Eye (tissue), 1 donor: Measurements from ENCODE around the gene GALNT14.
A peak's percentile ranks its signal among the peaks of the same experiment; 100 is the strongest.
"Not testable (repeated sequence)": the region's sequence is repeated elsewhere in the genome, so short reads cannot be mapped to it uniquely, and the experiment has no call there.

ENCODE experiments used
- DNase-seq: peaks from one replicate; pipeline ENCODE4 v3.0.0-alpha.2; 2015

The GALNT14 gene, protein sequence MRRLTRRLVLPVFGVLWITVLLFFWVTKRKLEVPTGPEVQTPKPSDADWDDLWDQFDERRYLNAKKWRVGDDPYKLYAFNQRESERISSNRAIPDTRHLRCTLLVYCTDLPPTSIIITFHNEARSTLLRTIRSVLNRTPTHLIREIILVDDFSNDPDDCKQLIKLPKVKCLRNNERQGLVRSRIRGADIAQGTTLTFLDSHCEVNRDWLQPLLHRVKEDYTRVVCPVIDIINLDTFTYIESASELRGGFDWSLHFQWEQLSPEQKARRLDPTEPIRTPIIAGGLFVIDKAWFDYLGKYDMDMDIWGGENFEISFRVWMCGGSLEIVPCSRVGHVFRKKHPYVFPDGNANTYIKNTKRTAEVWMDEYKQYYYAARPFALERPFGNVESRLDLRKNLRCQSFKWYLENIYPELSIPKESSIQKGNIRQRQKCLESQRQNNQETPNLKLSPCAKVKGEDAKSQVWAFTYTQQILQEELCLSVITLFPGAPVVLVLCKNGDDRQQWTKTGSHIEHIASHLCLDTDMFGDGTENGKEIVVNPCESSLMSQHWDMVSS

DNA sequence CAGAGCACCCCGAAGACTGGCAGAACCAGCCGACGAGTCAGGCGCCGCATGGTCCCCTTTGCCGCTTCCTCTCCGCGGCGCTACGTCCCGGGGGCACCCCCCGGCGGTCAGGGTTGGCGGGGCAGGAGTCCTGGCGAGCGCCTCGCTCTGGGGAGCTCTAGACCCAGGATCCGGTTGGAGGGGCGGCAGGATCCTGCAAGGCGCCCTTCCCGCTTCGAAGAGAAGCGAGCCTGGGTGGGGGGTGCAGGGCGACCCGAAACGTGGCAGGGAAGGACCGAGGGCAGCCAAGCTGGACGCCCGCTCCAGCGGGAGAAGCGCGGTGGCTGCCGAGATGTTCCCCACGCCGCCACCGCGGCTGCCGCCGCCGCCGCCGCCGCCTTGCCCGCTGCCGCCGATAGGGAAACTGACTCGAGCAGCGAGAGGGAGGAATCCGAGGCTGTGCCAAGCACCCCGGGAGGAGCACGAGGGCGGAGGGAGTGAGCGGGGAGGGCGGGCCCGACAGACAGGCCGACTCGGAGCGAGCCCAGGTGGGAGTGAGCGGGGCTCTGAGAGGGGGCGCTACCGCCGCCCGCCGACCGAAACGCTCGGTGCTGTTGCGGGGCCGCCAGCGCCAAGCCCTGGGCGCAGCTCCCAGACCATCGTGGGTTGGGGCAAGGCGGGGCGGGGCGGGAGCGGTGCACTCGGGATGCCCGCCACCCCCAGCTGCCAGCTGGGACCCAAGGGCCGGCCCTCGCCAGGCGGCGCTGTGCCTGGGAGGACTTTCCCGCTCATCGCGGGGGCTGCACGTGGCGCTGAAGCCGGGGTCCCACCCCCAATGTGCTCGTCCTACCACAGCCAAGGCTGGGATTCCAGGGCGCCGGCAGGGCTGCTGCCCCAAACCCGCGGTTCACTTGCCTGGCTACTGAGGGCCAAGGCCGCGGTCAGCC lies at the start of gene GALNT14:
GALNT14 (minus strand) TSS at position 404 of the 926 bp plus-strand sequence; CDS start at position 50, 354 bp downstream.
- peak; percentile 86 for DNase-seq

DNA sequence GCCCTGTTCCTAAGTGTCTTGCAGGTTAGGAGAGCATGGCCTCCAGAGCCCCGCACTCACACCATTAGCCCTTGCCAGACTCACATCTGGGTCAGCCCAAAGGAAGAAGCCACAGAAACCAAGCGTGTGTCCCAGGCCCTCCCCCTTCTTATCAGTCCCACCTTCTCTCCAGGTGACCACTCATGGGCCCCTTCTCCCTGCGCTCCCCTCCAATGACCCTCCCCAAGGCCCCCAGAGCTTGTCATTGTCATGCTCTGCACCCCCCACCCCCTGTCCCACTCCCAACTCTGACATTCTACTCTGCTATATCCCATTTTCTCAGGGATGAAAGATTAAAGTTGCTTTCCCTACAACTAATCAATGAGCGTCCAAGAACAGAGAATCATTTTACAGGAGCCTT lies 48.9 kb upstream of the GALNT14 start:
- DNase-seq: no peak

DNA sequence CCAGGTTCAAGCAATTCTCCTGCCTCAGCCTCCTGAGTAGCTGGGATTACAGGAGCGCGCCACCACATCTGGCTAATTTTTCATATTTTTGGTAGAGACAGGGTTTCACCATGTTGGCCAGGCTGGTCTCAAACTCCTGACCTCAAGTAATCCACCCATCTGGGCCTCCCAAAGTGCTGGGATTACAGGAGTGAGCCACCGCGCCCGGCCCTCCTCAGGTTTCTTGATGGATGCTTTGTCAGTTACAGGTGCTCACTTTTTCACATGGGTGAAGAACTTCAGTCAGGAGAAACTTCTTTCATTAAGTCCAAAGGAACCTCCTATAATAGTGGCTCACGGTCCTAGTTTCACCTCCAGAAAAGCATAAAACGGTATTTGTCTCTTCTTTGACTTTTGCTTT lies 45.7 kb upstream of the GALNT14 start:
- not testable (repeated sequence) for DNase-seq

DNA sequence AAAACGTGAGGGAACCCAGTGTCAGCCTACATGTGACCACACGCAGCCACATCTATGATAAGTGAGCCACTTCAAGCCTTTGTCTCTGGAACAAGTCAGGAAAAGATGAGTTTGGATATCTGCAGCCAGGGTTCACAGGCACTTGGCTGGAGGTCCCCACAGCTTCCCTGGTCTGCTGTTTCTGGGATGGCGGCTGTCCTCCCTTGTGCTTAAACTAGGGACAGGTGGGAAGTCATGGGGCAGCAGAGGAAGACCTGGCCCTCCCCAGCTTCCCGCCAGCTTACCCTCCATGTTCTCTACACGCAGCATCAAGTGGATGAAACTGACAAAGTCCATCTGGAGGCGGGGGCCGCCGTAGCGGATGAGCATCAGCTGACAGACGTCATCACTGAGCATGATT lies 38.5 kb upstream of the GALNT14 start:
- no peak for DNase-seq

DNA sequence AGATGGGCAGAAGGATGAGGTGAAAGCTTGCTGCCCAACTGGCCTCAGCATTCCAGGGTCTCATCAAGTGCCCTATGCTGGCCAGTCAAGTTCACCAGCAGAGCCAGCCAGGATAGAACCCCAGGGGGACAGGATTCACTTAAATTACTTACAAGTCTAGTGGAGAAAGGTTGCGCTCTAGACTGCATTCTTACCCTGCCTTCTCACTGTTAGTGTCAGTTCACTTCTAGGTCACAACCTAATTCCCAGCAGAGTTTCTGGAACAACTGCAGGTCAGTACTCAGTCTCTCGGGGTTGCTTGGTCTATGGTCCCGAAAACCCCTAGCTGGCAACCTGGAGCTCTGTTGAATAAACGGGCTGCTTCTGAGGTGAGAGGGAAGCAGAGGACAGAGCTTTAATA lies 32.9 kb upstream of the GALNT14 start:
- no peak for DNase-seq

DNA sequence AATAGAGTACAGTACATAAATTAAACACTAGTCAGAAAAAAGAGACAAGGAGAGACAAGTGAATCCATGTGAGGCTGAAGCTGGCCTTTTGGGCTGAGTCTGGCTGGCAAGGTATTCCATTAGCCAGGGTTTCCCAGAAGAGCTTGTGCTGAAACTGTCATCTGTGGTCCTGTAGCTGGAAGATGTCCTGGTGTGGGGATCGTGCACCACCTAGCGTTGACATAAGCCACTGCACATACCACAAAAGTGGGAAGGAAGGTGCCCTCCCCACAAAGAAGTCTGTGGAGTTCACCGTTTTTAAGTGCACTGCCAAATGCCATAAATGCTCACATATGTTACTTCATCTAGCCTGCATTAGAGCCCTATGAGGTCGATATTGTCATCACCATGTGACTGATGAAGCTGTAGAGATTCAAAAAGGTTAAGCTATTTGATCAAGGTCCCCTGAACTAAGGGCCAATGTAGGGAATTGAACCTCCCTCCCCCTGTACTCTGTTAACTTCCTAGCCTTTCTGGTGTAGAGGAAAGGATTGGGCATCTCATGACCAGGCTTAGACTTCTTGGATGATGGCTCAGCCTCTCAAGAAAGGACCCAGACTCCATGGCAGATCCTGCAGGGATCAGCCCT lies 31.9 kb upstream of the GALNT14 start:
- peak; percentile 80 for DNase-seq

DNA sequence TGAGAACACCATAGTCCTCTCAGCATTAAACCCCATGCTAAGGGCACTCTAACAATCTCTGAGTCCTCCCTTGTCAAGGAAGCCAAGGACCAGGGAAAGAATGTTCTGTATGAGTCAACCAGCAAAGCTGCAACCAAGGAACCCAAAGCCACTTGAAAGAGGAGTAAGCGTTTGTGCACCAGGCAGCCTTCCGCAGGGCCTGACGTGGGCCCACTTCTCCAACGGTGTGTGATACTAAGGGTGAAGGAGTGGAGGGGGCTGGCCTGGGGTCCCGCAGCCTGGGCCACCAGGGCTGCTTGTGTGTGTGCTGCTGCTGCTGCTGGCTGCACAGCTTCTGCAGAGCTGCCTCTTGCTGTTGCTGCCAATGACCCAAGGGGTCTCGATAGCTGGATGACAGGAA lies 30.1 kb upstream of the GALNT14 start:
- DNase-seq: no peak

DNA sequence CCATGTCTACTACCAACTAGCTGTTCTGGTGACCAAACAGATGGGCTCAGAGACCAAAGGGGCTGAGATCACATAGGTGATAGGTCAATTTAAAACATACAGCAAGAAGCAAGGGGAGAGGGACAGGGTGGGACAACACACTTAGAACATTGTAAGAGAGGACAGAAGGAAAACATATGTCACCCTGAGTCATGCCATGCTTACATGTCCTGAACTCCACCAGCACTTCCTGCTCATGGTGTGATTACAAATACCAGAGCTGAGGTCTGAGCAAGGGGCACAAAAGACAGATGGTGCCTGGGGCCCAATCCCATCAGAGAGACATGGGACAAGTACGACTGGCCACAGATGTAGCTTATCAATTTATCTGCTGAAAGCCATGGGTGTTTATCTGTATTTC lies 28.7 kb upstream of the GALNT14 start:
- no peak for DNase-seq

DNA sequence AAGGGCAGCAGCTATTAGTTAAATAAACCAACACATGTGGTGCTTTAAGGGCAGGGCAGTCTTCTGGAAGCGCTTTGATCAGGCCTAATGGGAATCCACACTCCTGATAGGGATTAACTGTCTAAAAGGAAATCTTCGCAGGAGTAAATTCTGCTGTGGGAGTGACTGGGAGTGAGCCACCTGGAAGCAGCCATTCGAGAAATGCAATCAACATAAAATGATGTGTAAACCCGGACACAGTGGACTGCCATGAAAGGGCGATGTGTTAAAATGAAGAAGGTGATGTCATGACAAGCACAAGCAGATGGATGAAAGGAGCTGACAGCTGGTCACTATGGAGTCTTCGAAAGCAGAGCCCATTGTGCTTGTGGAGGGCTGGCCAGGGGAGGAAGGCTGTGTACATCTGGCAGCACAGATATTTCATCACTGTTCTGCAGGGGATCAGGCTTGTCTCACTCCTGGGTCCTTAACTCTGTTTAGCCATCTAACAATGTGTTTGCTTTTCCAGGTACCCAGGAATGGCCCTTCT lies 24.8 kb upstream of the GALNT14 start:
- peak; percentile 65 for DNase-seq

DNA sequence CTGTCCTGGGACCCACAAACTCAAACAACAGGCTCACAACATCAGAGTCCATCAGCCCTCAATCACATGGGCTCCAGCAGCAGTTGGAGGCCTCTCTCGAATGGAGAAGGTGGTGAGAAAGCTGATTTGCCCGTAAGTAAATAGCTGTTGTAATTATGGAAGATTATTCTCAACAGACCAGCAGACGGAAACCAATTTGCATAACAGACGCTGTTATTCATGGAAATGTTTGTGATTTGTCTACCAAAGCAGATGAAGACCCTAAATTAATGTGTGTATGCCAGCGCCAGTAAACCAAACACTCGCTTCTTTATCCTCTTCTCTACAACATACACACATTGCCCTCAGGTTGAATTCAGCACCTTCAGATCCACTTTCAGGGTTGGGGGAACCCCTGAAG lies 23.4 kb upstream of the GALNT14 start:
- no peak for DNase-seq

DNA sequence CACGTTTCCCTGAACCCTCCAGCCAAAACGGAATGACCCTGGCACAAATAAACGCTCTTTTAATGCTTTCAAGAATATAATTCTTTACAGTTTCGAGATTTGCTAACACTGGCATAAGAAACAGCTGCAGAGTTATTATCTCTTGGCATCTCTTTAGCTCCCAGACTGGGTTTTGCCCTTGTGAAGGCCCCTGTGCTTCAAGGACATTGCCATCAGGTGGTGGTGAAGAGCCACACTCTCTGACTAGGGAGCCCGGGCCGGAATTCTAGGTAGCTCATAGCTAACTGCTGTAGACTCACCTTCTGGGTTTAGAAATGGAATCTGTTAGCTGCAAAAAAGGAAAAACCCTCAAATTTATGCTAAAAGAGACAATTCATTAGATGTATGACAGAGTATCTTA lies 13.3 kb upstream of the GALNT14 start:
- DNase-seq: no peak

DNA sequence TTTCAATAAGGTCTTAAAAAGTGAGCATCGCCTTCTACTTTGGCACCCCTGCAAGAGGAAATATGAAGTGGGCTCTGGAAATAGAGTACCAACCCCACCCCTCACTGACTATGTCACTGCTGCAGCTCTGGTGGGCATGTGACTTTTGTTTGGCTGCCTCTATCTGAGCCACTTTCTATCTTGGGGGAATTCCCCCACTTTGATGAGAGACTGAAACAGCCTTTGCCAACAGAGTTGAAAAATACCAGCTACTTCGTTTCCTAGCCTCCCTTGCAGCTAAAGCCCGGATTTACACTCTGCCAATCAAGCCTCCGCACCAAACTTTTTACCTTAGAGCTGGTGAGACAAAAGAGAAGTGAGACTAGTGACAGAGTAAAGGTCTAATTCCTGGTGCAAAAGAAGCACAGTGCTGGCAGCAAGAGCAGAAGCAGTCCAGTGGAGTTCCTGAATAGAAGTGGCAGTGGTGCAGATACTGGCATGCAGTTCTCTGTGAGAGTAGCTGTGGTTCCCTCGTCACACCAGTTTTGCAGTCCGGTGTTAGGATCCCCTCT lies 12.0 kb upstream of the GALNT14 start:
- DNase-seq: no peak

DNA sequence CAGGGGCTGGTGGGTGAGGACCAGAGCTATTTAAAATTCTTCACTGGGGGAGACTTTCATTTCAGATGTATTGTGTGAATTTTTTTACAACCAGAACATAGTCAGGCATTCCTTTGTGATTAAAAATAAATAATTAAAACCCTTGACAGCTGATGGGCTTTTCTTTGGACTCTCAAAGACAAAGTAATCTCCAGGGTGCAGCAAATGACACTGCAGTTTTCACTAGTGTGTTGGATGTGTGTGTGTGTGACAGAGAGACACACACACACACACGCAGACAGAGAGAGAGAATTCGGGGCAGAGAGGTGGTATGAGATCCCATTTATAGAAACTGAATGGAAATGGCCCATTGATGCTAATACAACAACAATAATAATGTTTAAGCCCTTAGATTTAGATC lies 10.3 kb upstream of the GALNT14 start:
- DNase-seq: peak; percentile 69

DNA sequence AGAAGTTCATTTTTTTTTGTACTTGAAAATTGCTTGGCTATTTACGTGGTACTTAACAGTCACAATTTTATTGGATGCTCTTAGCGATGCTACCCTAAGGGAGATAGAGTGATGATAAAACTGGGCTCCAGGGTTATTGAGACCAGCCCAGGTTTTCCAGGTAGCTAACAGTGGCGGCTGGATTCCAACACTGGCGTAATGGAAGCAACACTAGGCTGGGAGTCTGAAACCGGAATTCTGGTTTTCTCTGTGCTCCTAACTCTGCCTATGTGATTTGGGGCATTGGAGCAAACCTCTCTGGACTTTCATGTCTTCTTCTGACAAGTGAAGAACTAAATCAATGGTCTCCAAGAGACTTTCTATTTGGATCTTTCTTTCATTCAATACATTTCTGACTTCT lies 9.4 kb upstream of the GALNT14 start:
- no peak for DNase-seq

DNA sequence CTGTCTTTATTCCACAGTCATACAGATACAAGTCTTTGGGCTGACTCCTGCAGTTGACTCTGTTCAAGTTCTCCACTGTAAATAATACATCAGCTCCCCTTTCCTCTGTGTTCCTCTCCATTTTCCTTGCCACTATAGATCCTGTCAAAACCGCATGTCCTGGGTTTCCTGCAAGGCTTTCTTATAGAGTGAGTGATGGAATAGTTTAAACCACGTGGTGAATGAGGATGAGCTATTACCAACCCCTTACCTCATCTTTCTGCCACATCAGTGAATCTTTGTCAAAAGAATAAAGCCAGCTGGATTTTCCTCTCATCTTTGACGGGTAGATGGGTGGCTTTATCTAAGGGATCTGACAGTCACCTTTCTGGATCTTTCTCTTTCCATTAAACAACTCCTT lies 3.9 kb upstream of the GALNT14 start:
- peak; percentile 29 for DNase-seq

DNA sequence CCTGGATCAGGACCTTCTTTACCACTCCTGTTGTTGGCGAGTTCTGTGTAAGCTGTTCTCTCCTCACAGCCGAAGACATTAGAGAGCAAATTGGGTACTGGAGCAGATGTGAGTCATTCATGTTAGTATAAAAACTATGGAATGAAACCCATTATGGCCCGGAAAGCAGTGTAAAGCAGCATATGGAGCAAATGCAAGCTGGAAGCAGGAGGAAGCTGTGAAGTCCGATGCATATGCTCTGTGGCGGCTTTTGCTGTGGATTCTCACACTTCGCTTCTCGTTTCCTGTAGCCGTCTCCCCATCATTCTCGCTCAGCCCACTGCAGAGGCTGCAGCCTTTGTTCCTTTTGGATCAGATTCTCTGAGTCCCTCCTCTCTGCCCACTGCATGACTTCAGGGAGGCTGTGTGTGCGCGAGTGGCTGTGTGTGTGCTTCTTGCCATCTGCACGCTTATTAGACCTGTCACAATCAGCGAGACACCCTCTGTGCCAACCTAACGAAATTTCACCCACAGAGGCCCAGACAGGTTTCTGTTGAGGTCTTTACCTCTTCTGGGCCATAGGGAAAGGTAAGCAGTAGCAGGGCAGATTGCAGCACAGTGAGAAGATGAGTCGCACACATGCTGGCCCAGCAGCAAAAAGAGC lies 3.3 kb upstream of the GALNT14 start:
- peak; percentile 39 for DNase-seq

DNA sequence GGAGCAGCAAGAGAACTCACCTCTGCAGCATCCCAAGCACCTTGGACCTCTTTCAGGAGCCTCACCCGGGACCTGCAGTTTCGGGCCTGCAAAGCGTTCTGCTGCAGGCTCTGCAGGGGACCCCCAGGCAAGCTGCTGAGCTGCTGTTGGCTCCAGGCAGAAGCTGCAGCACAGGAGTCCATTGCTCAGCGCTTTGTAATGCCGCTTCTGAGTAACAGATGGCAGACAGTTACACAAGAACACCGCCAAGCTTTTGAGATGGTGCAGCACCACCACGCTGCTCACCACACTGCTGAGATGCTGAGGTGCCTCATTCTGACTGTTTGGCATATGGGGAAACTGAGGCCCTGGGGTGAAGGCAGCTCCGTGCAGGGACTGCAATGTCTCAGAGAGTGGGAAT lies 1.9 kb upstream of the GALNT14 start:
- no peak for DNase-seq

DNA sequence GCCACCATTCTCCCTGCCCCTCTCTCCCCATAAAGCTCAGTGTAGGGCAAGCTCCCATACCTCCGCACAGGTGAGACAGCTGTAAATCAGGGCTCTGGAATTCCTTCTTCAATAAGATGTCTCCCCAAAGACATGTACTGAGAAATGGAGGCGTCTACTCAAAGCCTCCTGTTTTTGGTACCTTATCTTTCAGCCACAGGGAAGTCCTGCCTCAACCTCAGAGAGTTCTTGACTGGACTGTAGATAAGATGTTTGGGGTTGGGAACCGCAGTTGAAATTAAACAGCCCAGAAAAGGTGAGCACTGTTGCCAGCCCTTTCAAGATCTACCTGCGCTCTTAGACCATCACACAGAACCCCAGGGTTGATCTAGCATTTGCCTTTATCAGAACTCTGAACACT lies 1.4 kb upstream of the GALNT14 start:
- DNase-seq: no peak

DNA sequence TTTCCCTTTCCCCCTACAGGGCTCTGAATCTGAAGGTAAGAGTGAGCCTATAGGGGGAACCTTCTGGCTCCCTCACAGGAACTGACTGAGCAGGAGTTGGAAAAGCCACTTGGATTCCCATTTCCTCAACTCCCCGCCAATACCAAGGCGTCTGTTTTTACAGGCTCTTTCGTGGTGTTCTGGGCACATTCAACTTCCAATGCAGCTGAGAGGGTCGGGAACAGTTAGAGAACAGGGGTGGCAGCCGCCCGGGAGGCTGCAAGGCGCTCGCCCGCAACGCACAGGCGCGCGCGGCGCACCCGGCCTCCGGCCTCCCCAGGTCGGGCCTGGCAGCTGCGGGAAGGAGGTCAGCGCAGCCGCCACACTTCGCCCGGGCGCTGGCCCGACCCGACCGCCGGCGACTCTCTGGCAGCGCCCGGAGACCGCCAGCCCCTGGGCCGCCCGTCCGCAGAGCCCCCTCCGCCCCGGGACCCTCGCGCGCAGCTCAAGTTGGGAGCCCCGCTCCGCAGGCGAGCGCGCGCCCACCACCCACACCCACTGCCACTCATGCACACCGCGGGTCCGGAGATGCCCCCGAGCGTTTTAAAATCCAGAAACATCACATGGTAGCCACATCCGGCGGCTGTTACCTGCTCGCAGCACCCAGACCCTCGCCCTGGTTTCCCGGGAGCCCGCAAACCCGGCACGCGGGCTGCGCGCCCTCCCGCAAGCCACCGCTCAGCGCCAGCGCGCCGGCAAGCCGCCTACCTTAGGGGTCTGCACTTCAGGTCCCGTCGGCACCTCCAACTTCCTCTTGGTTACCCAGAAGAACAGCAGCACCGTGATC lies 816 bp downstream of the GALNT14 start:
- DNase-seq: peak; percentile 59

DNA sequence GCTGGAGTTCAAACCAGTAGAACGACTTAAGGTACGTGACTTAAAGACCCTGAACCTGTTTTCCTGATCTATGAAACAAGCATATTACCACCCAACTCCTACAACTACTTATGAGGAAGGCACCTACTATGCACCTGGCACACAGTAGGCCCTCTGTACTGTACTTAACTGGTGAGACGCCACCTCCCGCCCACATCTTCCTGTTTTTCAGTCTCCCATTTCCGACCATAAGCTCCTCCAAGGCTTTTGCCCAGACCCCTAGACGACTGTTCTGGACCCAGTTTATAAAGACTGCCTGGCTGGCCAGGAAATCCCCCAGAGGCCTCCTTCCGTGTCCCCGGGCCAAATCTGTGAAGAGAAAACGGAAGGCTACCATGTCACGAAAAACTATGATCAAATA lies 1.5 kb downstream of the GALNT14 start:
- no peak for DNase-seq

DNA sequence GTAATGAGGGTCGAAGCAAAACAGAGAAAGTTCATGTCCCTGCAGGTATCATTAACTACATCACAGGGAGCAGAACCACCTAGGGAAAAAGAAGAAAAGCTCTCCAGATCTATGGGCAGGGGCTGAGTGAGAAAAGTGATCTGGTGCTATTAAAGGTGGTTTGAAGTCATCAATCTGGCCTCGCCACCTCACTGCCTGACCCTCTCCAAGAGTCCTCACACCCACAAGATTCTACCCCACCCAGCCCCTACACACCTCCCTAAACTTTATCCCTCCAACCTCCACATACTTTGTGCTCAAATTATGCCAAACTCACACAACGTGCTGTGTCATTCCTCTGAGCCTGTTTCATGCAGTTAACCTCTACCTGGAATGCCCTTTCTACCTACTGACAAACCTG lies 2.2 kb downstream of the GALNT14 start:
- no peak for DNase-seq
